ENCODE data around the gene EFNA2.
"Not testable (repeated sequence)": the region's sequence is repeated elsewhere in the genome, so short reads cannot be mapped to it uniquely, and the experiment has no call there.

EFNA2 gene

DNA sequence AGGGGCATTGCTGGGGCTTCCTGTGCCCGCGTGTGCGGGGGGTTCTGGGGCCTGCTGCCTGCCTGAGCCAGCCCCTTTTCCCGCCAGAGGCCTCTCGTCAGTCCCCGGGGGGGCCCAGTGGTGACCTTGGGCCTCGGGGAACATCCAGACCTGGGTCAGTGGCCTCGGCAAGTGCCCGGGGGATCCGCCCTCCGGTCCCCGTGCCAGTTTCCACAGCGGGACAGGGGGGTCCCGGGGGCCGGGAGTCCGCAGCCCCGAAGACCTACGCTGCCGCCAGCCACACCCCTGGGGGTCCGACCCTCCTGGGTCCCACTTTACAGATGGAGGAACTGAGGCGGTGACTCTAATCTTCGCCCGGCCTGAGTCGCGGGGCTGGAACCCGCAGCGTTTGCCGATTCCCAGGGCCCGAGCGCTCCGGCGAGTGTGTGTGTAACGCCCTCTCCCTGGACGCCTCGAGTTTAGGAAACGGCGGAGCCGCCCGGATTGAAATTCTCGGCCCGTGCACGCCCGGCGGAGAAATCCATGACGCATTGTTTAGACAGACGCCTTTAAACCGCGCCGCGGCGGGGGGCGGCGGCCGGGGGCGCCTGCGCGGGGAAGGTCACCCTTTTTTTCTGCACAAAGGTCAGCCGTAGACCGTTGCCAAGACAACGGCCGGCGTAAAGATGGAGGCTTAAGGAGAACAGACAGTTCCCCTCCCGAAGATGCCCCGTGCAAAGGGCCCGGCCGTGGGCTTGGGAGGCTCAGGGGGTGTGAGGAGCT, 39.3 kb downstream of the EFNA2 start:
- Mint-ChIP-seq H3K27ac (ENCODE audit: low read depth) (no peak overlapping the region), H3K27me3 (peaks cover 37% of the 10 kb centered on the region), H3K4me1 (no peaks in the 10 kb centered on the region), H3K9me3 (no peaks in the 10 kb centered on the region), H3K4me3 (no peak overlapping the region), H3K36me3 (ENCODE audit: insufficient read depth) (peaks cover 2% of the 10 kb centered on the region)
- no peak for DNase-seq (ENCODE audit: low spot score in 2 of 2)
- ATAC-seq (replicated peaks; ENCODE audit: extremely low read depth, poor library complexity, severe bottlenecking) = no peak

DNA sequence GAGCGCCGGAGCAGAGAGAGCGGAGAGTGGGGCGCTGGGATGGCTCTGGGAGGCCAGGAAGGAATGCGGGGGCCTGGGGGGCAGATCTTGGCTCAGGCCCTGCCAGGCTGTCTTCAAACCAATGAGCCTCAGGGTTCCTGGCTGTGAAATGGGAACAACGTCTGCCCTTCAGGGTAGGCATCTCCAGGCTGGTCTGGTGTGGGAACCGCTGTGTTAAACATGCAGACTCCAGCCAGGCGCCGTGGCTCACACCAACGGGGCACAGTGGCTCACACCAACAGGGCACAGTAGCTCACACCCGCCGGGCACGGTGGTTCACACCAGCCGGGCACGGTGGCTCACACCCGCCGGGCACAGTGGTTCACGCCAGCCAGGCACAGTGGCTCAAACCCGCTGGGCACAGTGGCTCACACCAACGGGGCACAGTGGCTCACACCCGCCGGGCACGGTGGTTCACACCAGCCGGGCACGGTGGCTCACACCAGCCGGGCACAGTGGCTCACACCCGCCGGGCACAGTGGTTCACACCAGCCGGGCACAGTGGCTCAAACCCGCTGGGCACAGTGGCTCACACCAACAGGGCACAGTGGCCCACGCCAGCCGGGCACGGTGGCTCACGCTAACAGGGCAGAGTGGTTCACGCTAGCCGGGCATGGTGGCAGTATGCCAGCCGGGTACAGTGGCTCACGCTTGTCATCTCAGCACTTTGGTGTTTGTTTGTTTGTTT, 40.1 kb downstream of the EFNA2 start:
- Mint-ChIP-seq H3K9me3 (no peaks in the 10 kb centered on the region), H3K27ac (ENCODE audit: low read depth) (no peak overlapping the region), H3K4me3 (no peak overlapping the region), H3K36me3 (ENCODE audit: insufficient read depth) (peaks cover 2% of the 10 kb centered on the region), H3K4me1 (no peaks in the 10 kb centered on the region), H3K27me3 (peaks cover 40% of the 10 kb centered on the region)
- ATAC-seq (replicated peaks; ENCODE audit: extremely low read depth, poor library complexity, severe bottlenecking) (no peak), DNase-seq (ENCODE audit: low spot score in 2 of 2) (no peak)

DNA sequence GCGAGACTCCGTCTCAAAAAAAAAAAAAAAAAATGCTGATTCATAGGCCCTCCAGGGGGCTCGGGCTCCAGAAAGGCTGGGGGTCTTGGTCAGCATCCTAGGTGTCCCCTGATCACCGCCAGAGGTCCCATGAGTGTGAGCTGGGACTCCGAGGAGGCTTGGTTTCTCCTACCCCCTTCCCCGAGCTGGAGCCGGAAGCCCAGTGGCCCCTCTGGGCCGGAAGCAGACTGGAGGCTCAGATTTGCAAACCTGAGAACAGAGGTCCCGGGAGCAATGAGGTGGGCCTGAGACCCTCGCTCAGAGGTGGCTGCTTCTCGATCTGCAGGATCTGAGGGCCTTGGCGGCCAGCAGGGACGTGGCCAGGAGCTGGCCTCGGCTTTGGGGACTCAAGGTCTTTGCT, 41.5 kb downstream of the EFNA2 start:
- Mint-ChIP-seq H3K9me3 (no peaks in the 10 kb centered on the region), H3K4me1 (no peaks in the 10 kb centered on the region), H3K27me3 (peaks cover 32% of the 10 kb centered on the region), H3K27ac (ENCODE audit: low read depth) (no peak overlapping the region), H3K4me3 (no peak overlapping the region), H3K36me3 (ENCODE audit: insufficient read depth) (no peaks in the 10 kb centered on the region)
- no peak for ATAC-seq (replicated peaks; ENCODE audit: extremely low read depth, poor library complexity, severe bottlenecking)
- no peak for DNase-seq (ENCODE audit: low spot score in 2 of 2)

DNA sequence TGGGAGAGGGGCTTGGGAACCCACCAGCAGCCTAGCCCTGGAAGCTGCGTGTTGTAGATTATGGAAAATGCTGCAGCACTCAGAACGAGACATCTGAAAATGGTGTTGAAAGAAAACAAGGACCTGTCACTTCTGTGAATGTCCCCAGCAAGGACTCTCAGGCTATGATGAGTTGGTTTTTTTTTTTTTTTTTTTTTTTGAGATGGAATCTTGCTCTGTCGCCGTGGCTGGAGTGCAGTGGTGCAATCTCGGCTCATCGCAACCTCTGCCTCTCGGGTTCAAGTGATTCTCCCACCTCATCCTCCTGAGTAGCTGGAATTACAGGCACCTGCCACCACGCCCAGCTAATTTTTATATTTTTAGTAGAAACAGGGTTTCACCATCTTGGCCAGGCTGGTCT, 46.5 kb downstream of the EFNA2 start:
- H3K27ac Mint-ChIP-seq (ENCODE audit: low read depth); ATAC-seq (replicated peaks; ENCODE audit: extremely low read depth, poor library complexity, severe bottlenecking); H3K9me3 Mint-ChIP-seq; H3K4me3 Mint-ChIP-seq; H3K4me1 Mint-ChIP-seq; H3K27me3 Mint-ChIP-seq; DNase-seq (ENCODE audit: low spot score in 2 of 2); H3K36me3 Mint-ChIP-seq (ENCODE audit: insufficient read depth): not testable (repeated sequence)

DNA sequence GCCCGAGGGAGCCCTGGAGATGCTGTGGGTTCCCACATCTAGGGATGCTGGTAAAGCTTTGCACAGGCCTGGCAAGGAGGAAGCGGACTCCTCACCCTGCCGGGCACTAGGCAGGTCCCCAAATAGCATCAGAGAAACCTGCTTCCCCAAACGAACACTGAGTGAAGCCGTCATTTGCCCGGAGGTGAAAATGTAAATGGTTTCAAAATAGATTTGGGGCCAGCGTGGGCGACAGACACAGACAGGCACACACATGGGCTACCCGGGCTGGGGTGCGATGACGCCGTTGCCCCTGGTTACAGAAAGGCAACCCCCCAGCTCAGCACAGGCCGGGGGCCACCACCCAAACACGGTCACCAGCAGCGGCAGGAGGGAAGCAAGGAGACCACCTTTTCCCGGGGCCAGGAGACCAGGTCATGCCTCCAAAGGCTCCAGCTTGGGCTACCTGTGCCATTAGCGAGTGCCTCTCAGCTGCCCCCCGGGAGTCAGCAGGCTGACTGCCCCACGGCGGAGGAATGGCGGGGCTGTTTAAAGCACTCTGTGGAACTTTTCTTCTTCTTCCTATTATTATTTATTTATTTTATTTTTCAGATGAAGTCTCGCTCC, 50.5 kb downstream of the EFNA2 start:
- no peak for ATAC-seq (replicated peaks; ENCODE audit: extremely low read depth, poor library complexity, severe bottlenecking)
- no peak overlapping the region for H3K4me3 Mint-ChIP-seq
- no peak for DNase-seq (ENCODE audit: low spot score in 2 of 2)
- H3K27me3 Mint-ChIP-seq = peaks cover 9% of the 10 kb centered on the region
- no peaks in the 10 kb centered on the region for H3K9me3 Mint-ChIP-seq
- H3K36me3 Mint-ChIP-seq (ENCODE audit: insufficient read depth) = no peaks in the 10 kb centered on the region
- H3K4me1 Mint-ChIP-seq = no peaks in the 10 kb centered on the region
- H3K27ac Mint-ChIP-seq (ENCODE audit: low read depth) = no peak overlapping the region

DNA sequence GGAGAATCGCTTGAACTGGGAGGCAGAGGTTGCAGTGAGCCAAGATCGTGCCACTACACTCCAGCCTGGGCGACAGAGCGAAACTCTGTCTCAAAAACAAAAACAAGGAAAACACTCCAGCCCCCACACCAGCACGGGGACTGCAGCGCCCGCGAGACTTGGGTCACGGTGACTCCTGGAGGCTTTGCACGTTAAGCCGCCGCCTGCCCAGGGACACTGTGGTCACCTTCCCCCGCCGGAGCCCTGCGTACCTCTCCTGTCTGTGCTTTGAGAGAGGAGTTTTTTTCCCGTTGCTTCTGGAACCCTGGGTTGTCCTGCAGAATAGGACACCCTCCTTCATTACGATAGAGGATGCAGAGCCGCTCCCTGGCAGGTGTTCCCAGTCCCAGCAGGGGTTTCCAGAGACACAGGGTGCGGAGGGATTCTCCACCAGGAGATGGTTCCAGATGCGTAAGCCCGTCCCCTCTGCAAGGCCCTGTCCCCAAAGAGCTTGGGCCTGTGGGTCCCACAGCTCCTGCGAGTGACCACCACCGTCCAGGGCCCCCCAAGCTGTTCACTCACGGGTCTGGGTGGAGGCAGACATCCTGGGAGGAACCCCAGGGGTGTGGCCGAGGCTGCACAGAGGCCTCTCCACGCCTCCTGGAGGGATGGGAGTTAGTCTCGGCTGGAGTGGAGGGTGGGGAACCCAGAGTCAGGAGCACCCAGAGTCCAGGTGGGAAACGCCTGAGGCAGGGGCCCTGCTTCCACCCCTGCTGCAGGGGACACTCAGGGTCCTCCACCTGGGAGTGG, 55.2 kb downstream of the EFNA2 start:
- ATAC-seq (replicated peaks; ENCODE audit: extremely low read depth, poor library complexity, severe bottlenecking) = no peak
- no peak overlapping the region for H3K27ac Mint-ChIP-seq (ENCODE audit: low read depth)

DNA sequence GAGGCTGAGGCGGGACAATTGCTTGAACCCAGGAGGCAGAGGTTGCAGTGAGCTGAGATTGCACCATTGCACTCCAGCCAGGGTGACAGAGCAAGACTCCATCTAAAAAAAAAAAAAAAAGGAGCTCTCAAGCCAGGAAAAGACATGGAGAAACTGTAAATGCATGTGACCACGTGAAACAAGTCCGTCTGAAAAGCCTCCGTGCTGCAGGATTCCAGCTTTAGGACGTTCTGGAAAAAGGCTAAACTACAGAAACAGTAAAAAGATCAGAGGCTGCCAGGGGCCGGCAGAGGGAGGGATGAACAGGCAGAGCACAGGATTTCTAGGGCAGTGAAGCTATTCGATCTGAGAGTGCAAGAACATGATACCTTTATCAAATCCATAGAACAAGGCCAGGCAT, 57.4 kb downstream of the EFNA2 start:
- H3K36me3 Mint-ChIP-seq (ENCODE audit: insufficient read depth) = no peaks in the 10 kb centered on the region
- peaks cover 5% of the 10 kb centered on the region for H3K27me3 Mint-ChIP-seq
- H3K27ac Mint-ChIP-seq (ENCODE audit: low read depth) = no peak overlapping the region
- DNase-seq (ENCODE audit: low spot score in 2 of 2) (no peak), ATAC-seq (replicated peaks; ENCODE audit: extremely low read depth, poor library complexity, severe bottlenecking) (no peak)
- no peak overlapping the region for H3K4me3 Mint-ChIP-seq
- H3K9me3 Mint-ChIP-seq = no peaks in the 10 kb centered on the region
- H3K4me1 Mint-ChIP-seq = no peaks in the 10 kb centered on the region

More for the DNA sequence above, 55.2 kb downstream of the EFNA2 start:
- Mint-ChIP-seq H3K4me1 (no peaks in the 10 kb centered on the region), H3K4me3 (no peak overlapping the region), H3K27me3 (peaks cover 9% of the 10 kb centered on the region), H3K36me3 (ENCODE audit: insufficient read depth) (no peaks in the 10 kb centered on the region), H3K9me3 (no peaks in the 10 kb centered on the region)
- no peak for DNase-seq (ENCODE audit: low spot score in 2 of 2)

DNA sequence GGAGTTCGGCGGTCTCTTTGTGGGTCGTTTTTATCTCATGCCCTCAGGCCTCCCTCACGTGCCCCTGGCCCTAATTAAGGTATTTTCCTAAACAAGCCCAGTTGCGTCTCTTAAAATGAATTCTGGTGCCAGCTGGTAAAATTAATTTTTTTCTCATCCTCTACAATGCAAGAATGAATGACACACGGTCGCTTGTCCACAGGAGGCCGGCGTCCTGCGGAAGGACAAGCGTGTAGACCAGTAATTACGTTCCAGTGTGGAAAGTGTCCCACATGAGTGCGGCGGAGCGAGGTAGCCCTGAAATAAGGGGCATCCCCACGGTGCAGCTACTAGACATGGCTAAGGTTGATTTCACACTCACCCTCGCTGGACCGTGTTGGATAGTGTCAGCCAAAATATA, 63.5 kb downstream of the EFNA2 start:
- ATAC-seq (replicated peaks; ENCODE audit: extremely low read depth, poor library complexity, severe bottlenecking) (no peak), DNase-seq (ENCODE audit: low spot score in 2 of 2) (no peak)
- Mint-ChIP-seq H3K27me3 (no peaks in the 10 kb centered on the region), H3K27ac (ENCODE audit: low read depth) (no peak overlapping the region), H3K9me3 (no peaks in the 10 kb centered on the region), H3K4me3 (no peak overlapping the region), H3K36me3 (ENCODE audit: insufficient read depth) (peaks cover 1% of the 10 kb centered on the region), H3K4me1 (no peaks in the 10 kb centered on the region)

DNA sequence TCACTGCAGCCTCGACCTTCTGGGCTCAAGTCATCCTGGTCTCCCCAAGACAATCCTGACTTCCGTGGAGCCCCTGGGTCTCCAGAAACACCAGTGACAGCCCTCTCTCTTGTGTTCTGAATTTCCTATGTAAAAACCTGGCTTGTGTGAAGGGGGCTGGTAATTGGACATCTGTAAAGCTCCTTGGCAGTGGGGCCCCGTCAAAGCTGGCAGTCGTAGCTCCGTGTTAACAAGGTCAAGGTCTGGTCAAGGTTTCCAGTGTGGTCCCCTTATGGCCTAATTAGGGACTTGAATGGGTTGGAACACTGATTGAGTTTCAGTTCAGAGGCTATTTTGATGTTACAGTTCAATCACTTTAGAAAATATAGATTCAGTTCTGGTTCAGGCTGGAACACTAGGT, 65.2 kb downstream of the EFNA2 start:
- ATAC-seq (replicated peaks; ENCODE audit: extremely low read depth, poor library complexity, severe bottlenecking) = no peak
- Mint-ChIP-seq H3K36me3 (ENCODE audit: insufficient read depth) (peaks cover 11% of the 10 kb centered on the region), H3K27ac (ENCODE audit: low read depth) (no peak overlapping the region), H3K4me3 (no peak overlapping the region), H3K27me3 (no peaks in the 10 kb centered on the region), H3K4me1 (peaks cover 7% of the 10 kb centered on the region), H3K9me3 (no peaks in the 10 kb centered on the region)
- DNase-seq (ENCODE audit: low spot score in 2 of 2) = no peak
